Suprapubic skin (tissue), 4 donors: Measurements from ENCODE around the gene TMEM145. TPM values are rescaled to one million over a fixed set of nuclear protein-coding genes. Genes with fewer than 3 reads are reported as not detected.

Experiments
- DNase-seq, 2 donors: peaks; one replicate each; pipeline ENCODE4 v3.0.0-alpha.2; 2019; ENCODE audit warnings: low spot score in 2 of 2
- H3K27ac ChIP-seq: fragments of 200-600 bp; sonication (generic); one replicate; pipeline ENCODE4 v1.5.1; 2019
- H3K27me3 ChIP-seq: fragments of 200-600 bp; sonication (generic); one replicate; pipeline ENCODE4 v1.5.1; 2019
- H3K36me3 ChIP-seq: fragments of 200-600 bp; sonication (generic); one replicate; pipeline ENCODE4 v1.5.1; 2019
- H3K4me1 ChIP-seq: fragments of 200-600 bp; sonication (generic); one replicate; pipeline ENCODE4 v1.5.1; 2019
- H3K4me3 ChIP-seq: fragments of 200-600 bp; sonication (generic); one replicate; pipeline ENCODE4 v1.5.1; 2019; ENCODE audit warnings: mild to moderate bottlenecking
- H3K9me3 ChIP-seq: fragments of 200-600 bp; sonication (generic); one replicate; pipeline ENCODE4 v1.5.1; 2019
- EP300 ChIP-seq: sonication (generic); formaldehyde crosslinking; IDR thresholded peaks from one replicate; pipeline ENCODE4 v1.6.1; 2017; ENCODE audit warnings: antibody characterized with exemption
- POLR2A ChIP-seq, 2 donors: fragments of 450-650 bp; IDR thresholded peaks; one replicate each; pipeline ENCODE4 v1.6.1; 2017; ENCODE audit warnings: antibody characterized with exemption in 2 of 2, mild to moderate bottlenecking in 2 of 2, moderate library complexity in 2 of 2
- POLR2AphosphoS5 ChIP-seq, 3 donors: sonication (generic); formaldehyde crosslinking; IDR thresholded peaks; one replicate each; pipeline ENCODE4 v1.6.1; 2017; ENCODE audit warnings: antibody characterized with exemption in 3 of 3
- WGBS: methylation state at CpG from one replicate; pipeline ENCODE4 v1.1.5; 2018; 5-methylcytosine and 5-hydroxymethylcytosine counted together
- total RNA-seq, 4 donors: library from RNA; depleted of rRNA; stranded (reverse); fragments of >200 nt; gene quantifications; one replicate each; pipeline ENCODE4 v1.1.0, GENCODE V29; 2016
- TF ChIP-seq, protein P1 (sequence below), 2 donors: fragments of 200-600 bp in 1 of 2; fragments of 450-650 bp in 1 of 2; sonication (generic) in 1 of 2; IDR thresholded peaks; one replicate each; pipeline ENCODE4 v1.5.1; 2016 to 2019; ENCODE audit warnings: antibody characterized with exemption in 2 of 2, mild to moderate bottlenecking in 1 of 2, moderate library complexity in 1 of 2

Gene TMEM145
- total RNA-seq, 4 donors from 2014 or later: 4.2 TPM; not detected in 3

DNA sequence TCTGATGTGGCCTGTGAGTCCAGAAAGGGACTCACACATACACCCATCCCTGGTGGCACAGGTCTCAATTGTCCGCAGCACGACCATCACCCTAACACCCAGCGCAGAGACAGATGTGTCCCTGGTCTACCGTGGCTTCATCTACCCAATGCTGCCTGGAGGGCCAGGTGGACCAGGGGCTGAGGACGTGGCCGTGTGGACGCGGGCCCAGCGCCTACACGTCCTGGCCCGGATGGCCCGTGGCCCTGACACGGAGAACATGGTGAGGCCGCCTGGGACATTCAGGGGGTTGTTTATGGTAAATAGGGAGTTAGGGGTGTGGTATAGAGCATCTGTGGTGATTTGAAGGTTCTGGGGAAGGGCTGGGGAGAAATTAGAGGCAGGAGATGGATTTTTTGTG lies 35.1 kb downstream of the TMEM145 start:
- H3K27me3 ChIP-seq: no peaks in the 10 kb centered on the region
- no peaks in the 10 kb centered on the region for H3K9me3 ChIP-seq
- no peak overlapping the region for H3K4me3 ChIP-seq
- TF ChIP-seq, protein P1, sequence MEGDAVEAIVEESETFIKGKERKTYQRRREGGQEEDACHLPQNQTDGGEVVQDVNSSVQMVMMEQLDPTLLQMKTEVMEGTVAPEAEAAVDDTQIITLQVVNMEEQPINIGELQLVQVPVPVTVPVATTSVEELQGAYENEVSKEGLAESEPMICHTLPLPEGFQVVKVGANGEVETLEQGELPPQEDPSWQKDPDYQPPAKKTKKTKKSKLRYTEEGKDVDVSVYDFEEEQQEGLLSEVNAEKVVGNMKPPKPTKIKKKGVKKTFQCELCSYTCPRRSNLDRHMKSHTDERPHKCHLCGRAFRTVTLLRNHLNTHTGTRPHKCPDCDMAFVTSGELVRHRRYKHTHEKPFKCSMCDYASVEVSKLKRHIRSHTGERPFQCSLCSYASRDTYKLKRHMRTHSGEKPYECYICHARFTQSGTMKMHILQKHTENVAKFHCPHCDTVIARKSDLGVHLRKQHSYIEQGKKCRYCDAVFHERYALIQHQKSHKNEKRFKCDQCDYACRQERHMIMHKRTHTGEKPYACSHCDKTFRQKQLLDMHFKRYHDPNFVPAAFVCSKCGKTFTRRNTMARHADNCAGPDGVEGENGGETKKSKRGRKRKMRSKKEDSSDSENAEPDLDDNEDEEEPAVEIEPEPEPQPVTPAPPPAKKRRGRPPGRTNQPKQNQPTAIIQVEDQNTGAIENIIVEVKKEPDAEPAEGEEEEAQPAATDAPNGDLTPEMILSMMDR (IDR thresholded peaks at IDR 0.05): no peak
- TF ChIP-seq EP300: no peak
- no peak for TF ChIP-seq POLR2A (IDR thresholded peaks at IDR 0.05)
- TF ChIP-seq POLR2AphosphoS5 (IDR thresholded peaks at IDR 0.05): no peak
- H3K4me1 ChIP-seq: no peaks in the 10 kb centered on the region
- peaks cover 56% of the 10 kb centered on the region for H3K36me3 ChIP-seq
- no peak overlapping the region for H3K27ac ChIP-seq
- 99% methylated on average over 13 of the region's 14 CpGs for WGBS
- DNase-seq: no peak

DNA sequence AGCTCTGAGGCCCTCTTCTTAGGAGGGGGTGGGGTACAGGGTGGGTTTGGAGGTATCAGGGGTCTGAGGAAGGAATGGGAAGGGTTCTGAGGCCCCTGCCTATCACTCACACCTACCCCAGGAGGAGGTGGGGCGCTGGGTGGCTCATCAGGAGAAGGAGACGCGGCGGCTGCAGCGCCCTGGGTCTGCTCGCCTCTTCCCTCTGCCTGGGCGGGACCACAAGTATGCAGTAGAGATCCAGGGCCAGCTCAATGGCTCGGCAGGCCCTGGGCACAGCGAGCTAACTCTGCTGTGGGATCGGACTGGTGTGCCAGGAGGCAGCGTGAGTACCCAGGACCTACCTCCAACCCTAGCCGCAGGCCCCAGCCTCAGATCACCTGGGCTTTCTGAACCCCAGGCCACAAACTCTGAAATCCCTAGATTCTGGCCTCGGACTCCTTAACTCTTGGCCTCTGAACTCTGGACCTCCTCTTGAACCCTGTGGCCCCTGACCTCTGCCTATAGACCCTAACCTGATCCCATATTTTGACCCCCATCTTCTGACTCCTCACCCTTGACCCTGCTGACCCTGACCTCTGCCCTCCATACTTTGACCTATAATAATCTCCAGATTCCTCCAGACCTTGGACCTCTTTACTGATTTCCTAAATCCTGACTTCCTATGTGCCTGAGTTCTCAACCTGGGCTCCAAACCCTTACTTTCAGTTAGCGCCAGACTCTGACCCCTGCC lies 36.4 kb downstream of the TMEM145 start:
- no peak overlapping the region for H3K27ac ChIP-seq
- peaks cover 58% of the 10 kb centered on the region for H3K36me3 ChIP-seq
- WGBS: 91% methylated on average over 8 of the region's 14 CpGs

DNA sequence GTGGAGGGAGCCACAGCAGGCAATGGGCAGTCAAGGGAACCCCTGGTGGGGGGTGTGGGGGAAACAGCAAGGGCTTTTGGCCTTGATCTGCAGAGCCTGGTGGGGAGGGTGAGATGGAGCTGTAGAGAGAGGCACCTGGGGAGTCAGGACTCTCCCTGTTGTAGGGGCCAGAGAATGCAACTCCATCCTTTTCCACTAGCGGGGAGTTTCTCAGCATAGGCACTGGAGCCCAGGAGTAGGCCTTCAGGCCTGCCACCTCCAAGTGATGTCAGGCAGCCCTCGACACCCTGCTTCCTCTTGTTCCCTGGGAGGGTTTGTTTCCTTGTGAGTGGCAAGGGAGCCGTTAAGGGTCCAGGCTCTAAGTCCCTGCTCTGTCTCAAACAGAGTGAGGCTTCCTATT lies 37.3 kb downstream of the TMEM145 start:
- Histone ChIP-seq H3K27ac (no peak overlapping the region), H3K27me3 (no peaks in the 10 kb centered on the region), H3K9me3 (no peaks in the 10 kb centered on the region), H3K36me3 (peaks cover 54% of the 10 kb centered on the region), H3K4me3 (no peak overlapping the region), H3K4me1 (no peaks in the 10 kb centered on the region)
- WGBS: 93% methylated on average over 3 of the region's 3 CpGs
- DNase-seq: no peak
- TF ChIP-seq, protein P1 (IDR thresholded peaks at IDR 0.05): no peak
- no peak for TF ChIP-seq EP300
- no peak for TF ChIP-seq POLR2A (IDR thresholded peaks at IDR 0.05)
- no peak for TF ChIP-seq POLR2AphosphoS5 (IDR thresholded peaks at IDR 0.05)

More for the DNA sequence above, 36.4 kb downstream of the TMEM145 start:
- Histone ChIP-seq H3K27me3 (no peaks in the 10 kb centered on the region), H3K4me1 (no peaks in the 10 kb centered on the region), H3K4me3 (no peak overlapping the region), H3K9me3 (no peaks in the 10 kb centered on the region)
- DNase-seq: no peak
- TF ChIP-seq POLR2A (IDR thresholded peaks at IDR 0.05) (no peak), EP300 (no peak), POLR2AphosphoS5 (IDR thresholded peaks at IDR 0.05) (no peak)
- TF ChIP-seq, protein P1 (IDR thresholded peaks at IDR 0.05): no peak

DNA sequence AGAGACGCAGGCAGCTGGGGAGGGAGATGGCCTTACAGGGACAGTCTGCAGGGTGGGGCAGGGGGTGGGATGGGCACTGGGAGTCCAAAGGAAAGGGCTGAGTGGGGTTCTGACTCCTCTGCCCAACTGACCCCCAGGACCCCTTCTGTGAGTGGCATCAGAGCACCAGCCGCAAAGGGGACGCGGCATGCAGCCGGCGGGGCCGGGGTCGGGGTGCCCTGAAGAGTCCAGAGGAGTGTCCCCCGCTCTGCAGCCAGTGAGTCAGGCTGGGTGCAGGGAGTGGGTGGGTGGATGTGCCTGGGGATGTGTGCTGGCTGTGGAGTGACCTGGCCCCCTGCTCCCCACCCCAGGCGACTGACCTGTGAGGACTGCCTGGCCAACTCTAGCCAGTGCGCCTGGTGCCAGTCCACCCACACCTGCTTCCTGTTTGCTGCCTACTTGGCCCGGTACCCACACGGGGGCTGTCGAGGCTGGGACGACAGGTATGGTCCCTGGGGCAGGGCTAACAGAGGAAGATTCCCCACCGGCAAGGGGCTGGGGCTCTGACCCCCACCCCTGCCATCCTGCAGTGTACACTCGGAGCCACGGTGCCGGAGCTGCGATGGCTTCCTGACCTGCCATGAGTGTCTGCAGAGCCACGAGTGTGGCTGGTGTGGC lies 38.1 kb downstream of the TMEM145 start:
- TF ChIP-seq POLR2AphosphoS5 (IDR thresholded peaks at IDR 0.05) (no peak), POLR2A (IDR thresholded peaks at IDR 0.05) (no peak), EP300 (no peak)
- TF ChIP-seq, protein P1 (IDR thresholded peaks at IDR 0.05): no peak
- Histone ChIP-seq H3K4me3 (no peak overlapping the region), H3K27me3 (no peaks in the 10 kb centered on the region), H3K4me1 (no peaks in the 10 kb centered on the region), H3K9me3 (no peaks in the 10 kb centered on the region), H3K36me3 (peaks cover 56% of the 10 kb centered on the region), H3K27ac (no peak overlapping the region)
- 83% methylated on average over 8 of the region's 21 CpGs for WGBS
- no peak for DNase-seq
